Effector CD8-positive, alpha-beta T cell (primary cell): ENCODE measurements around the gene CAMTA1.
"Not testable (repeated sequence)": the region's sequence is repeated elsewhere in the genome, so short reads cannot be mapped to it uniquely, and the experiment has no call there.

ENCODE experiments used
- DNase-seq: peaks from one replicate; lab custom pipeline; 2025; lab: John Stamatoyannopoulos, UW

The CAMTA1 gene

DNA sequence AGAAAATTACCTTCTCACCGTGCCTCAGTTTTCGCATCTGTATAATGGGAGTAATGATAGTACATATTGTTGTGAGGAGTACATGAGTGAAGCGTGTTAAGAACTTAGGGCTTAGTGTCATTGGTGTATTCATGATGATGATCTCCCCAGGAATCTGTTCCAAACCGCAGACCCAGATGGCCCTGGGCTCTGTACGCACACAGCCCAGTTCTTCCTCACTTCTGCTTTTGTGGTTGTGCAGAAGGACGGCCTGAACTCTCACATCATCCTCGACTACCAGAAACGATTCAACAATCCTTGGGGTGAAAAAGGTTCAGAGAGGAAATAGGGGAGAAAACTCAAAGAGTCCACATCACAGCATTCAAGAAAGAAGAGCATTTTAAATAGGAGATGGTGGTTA is 323.0 kb downstream of the CAMTA1 start:
- DNase-seq = no peak

DNA sequence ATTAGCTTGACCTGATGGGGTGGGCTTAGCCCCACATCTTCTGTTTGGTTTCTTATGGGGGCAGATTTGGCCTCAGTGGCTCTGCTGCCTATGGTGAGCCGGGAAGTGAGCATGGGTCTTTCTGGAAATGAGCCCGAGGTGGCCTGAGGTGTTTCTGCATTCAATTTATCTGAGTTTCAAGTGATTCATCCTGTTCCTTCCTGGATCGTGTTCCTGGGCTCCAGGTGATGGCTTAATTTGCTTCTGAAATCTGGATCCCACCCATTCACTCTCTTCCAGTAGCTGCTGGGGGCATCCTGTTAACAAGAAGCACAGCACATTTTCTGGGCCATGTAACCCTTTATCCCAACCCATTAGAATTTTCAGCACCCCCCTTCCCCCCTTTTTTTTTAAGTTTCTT is 324.6 kb downstream of the CAMTA1 start:
- no peak for DNase-seq

DNA sequence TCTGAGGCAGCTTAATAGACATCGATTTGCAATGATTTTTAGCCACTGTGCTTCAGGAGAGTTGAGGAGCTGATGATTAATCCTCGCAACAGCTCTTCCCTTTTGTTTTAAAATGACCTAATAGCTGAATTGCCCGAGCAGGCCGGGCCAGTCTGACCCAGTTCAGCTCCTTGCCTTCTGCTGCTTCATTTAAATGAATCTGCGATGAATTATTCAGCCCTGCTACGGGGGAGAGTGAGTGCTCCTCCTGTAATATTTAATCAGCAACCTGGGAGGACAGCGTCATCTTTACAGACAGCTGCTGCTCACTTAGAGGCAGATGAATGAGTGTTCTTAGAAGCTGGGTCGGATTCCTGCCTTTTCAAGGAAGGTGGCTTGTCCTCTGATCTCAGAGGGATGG is 325.1 kb downstream of the CAMTA1 start:
- DNase-seq = no peak

DNA sequence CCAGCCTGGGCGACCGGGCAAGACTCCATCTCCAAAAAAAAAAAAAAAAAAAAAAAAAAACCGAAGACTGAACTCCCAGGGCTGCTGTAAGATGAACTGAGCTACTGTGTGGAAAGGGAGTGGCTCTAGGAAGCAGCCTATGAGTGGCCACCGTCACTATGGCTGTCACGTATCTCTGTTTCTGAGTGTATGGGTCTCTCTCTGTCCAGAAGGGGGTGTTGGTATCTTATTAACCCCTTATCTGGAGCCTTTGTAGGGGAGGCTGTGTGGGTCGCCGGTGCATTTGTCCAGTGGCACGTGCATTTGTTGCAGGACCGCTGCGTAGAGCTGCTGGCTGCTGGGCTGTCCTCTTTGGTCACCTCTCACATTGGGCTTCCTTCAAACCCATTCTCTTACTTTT is 326.6 kb downstream of the CAMTA1 start:
- no peak for DNase-seq

DNA sequence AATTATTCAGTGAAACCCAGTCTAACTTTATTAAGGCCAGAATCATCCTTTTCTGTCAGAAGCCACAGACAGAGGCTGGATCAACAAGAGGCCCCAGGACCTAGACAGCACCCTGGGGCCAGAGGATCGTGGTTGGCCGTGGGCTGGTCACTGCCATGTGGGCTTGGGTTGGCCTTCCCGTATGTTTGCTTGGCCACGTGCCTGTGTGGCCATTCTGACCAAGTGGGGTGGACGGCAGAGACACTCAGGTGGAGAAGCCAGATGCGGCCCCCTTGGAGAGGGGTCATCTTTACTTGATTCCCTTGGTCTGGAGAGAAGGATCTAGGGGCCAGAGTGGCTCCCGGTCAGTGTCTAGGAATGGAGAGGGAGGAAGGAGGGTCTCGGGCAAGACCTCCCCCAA is 327.9 kb downstream of the CAMTA1 start:
- no peak for DNase-seq

DNA sequence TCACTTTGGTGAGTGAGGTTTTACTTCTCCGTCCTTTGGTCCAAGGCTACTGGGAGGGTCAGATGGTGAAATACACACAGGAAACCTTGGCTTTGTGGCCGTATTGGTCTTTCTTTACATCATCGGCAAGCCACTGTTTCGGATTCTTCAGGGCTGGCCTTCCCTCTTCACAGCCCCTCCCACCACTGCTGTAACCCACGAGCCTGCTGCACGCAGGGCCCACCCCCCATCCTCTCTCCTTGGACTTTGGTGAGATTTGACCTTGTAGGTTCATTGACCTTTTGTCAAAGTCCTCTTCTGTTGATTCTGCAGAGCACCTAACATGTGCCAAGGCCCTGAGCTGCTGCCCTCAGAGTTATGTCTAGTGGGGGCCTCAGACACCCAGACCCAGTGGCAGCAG is 328.6 kb downstream of the CAMTA1 start:
- no peak for DNase-seq

DNA sequence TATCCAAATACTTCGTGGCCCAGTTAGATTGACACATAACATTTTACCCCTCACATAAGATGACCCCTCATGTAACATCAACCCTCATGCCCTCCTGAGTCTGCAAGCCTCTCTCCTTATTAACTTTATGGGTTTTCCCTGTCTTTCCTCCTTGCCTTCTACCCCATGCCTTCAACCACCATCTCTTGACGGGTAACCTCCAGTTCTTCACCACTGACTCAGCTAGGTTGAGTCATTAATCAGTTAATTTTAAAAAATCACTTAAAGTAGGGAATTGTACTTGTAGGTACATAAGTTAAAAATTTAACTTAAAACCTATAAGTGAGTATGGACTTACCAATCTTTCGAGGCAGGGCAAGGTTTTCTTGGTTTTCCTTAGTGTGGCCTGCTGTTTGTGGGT is 330.7 kb downstream of the CAMTA1 start:
- DNase-seq = no peak

DNA sequence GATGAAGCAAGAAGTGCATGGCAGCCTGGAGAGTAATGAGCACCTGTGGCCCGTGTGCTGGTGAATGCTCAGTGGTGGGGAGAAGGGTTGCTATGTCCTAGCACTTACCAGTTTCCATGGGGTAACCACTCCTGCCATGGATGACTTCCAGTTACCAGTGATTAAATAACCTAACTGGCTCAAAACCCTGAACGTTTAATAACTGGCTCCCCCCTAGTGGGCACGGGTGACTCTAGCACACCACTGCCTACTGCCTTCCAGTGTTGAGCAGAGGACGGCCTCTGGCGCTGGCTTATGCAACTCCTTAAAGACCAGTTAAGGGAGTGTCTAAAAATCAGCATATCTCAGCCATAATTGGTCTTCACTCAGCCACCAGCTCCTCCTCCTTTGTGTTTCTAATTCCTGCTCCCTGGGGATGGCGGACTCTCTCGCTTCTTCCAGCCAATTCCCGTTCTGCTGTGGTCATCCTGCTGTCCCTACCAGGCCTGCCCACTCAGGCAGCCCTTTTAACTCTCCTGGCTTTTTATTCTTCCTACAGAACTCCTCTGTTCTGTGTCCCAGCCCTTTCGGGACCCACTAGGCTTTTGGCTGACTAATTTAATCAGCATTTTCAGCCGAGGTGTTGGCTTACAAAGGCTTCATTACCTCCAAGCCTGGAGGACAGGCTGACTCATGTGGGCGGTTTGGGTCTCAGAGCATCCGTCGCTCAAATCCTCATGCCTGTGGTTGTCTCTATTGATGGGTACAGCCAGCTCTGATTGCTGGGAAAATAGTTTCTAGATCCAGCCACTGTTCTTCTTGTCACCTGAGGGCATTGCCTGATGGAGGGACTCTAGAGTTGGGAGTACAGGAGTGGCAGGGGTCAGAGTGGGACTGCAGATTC is 332.4 kb downstream of the CAMTA1 start:
- DNase-seq = no peak

DNA sequence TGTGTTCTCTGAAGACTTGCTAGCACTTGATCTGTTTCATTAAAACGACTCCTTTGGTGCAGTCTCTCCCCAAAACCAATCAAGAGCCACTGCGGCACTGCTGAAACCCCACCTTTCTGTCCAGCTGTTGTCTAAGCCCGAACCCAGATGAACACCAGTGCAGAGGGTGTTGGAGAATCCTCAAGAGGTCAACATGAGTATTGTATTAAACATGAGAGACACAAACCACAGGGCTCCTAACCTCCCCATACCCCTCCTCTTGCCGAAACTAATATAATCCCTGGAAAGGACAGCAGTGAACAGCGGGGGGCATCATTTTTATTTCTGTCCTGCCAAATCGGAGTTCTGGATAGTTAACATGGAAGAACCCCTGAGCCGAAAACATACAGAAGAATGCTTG is 333.9 kb downstream of the CAMTA1 start:
- no peak for DNase-seq

DNA sequence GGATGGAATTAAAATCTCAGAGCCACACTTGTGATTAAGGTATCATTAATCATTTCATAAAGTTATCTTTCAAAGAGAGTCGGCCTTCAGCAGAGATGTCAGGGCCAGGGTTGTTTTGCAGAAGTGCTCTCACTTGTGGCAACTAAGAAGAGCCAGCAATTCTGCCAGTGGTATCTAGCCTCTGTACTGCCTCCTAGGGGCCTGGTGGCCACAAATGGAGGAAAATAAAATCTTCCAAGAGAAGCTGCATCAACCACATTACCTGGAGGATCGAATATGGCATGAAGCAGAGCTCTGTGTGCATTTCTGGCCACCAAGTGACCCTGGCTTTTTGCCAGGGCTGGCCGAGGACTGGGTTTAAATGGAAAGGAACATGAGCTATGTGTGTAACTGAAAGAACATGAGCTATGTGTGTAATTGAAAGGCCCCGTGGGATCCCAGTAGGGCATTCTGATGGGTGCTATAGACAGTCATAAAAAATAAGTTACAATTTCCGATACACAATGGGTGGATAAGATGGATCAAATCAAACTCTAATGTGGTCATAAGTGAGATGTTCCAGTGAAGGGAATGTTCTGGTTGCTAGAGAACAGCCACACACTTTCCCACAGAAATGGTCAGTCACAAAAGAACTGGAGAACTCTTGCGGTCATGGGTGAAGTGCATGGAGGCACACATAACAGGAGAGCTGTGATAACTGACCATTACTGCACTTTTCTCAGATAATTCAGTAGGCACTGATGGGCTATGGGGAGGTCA is 335.8 kb downstream of the CAMTA1 start:
- DNase-seq = no peak

DNA sequence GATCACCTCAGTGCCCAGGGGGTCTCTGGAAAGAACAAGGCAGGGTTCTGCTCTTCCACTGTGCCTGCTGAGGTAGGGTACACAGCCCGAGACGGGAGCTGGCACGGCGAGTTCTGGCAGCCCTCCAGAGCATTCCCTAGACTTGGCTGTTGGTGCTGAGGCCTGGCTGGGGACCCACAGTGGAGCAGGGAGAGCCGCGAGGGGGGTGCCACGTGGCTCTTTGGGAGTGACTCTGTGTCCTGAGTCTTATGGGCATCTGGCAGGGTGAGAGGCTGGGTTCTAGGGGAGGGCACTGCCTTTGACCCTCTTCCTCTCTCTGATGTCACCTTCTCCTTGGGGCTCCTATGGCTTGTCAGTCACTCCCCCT is 336.4 kb downstream of the CAMTA1 start:
- DNase-seq = no peak

DNA sequence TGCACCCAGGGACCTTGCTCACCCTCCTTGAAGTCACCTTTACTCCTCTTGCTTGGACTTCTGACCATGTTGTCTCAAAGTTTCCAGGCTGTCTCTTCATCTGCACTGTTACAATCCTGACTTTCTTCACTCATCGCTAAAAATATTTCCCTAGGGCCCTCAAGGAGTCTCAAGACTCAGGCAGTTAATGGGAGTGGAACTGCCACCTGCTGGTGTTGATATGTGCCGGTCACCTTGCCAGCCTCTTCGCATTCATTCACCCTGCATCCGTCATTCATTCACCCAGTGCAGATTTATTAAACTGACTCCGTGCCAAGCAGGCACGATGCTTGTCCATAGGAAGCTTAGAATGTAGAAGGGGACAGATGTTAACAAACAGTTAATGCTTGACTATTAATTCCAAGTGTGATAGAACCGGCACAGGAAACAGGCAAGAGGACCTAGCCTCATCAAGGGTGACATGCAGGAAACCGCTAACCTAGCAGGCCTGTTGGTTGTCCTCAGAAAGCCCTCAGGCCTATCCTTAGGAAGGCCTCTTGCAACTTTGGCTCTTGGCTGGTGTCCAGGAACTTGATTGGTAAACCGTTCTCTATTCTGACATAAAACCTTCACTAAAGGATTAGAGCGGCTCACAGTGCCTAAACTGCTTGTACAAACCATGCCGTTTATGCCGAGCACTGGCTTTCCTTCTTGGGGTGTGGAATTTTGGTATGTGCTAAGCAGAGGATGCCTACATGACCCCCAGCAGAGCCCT is 342.2 kb downstream of the CAMTA1 start:
- DNase-seq = no peak

DNA sequence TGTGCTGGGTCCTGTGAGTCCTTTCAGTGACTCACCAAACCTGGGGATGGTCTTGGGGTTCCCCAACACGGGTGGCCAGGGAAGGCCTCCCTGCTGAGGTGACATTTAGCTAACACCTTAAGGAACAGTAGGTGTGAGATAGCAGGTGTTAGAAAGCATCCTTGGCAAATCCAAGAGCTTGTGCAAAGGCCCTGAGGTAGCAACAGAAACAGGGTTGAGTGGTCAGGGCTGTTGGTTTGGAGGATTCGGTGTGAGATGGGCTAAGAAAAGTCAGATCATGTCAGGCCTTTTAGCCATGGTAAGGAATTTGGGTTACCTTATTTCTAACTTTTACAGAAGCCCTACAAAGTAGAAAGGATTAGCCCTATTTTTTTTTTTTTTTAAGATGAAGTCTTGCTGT is 343.0 kb downstream of the CAMTA1 start:
- no peak for DNase-seq

DNA sequence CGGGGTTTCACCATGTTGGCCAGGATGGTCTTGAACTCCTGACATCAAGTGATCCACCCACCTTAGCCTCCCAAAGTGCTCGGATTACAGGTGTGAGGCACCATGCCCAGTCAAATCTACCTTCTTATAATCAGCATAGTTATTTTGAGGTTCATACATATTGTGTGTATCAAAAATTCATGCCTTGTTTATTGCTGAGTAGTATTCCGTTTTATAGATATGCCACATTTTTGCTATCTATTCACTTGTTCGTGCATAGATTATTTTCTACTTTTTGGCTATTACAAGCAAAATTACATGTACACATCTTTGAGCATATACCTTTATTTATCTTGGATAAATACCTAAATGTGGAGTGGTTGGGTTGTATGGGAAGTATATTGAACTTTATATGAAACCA is 344.9 kb downstream of the CAMTA1 start:
- DNase-seq = no peak

DNA sequence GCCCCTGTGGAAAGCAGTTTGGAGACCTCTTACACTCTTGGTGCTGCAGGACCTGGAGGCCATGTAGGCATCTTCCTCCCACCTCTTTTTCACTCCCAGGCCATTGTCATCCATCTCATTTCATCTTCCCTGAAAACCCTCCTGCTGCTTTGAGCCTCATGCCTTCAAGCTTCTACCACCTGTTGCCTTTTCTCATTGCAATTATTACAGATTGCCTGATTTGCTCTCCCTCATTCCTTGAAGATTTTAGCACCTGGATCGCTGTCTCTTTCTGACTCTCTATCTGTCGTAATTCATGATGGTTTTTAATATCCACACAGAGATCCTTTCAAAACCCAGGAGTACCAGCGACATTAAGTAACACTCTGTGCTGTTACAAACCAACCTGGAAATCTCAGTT is 350.2 kb downstream of the CAMTA1 start:
- DNase-seq = no peak

DNA sequence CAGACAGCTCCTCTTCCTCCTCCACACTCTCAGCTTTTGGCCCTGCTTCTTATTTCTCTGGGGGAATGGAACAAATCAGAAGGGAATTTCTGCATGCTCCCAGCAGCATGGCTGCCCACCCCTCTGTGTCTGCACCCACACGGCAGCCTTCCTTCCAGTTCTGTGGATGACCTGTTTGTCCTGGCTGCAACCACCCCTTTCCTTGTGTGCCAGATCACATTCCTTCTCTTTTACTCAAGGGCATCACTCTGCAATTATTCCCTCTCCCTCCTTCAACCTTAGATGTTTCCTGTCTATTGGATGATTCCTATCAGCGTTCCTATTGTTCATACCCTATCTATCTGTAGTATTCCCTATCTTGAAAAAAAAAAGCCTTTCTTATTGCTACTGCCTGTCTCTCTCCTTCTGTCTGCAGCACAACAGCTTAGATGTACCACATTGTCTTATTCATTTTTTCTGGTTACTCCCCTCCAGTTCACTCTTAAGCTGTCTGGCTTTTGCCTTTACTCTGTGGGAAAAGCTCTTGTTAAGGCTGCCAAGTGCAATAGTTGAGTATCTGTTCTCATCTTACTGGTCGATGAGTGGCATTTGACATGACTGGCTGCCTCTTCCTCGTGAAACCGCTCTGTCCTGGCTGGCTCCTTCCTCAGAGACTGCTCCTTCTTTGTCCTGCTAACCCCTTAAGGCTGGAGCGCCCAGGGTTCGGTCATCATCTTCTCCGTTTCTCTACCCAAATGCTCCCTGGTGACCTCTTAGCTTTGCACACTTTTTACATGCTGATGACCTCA is 351.1 kb downstream of the CAMTA1 start:
- DNase-seq = no peak

DNA sequence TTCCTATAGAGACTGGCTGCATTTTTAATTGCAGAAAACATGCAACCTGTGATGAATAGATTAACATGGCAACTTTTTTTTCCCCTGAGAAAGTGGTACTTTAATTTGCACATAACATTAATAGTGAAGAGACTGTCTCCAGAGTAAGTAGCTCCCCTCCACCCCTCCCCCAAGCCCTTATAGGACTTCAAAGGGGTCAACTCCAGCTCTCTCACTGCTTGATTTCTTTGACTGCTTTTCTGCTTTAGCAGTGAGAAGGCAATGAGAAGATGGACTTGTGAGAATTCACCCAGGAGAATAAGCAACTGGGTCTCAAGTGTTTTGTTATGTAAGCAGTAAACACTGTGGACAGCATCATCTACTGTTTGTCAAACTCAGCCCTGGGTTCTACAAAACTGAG is 355.0 kb downstream of the CAMTA1 start:
- no peak for DNase-seq

DNA sequence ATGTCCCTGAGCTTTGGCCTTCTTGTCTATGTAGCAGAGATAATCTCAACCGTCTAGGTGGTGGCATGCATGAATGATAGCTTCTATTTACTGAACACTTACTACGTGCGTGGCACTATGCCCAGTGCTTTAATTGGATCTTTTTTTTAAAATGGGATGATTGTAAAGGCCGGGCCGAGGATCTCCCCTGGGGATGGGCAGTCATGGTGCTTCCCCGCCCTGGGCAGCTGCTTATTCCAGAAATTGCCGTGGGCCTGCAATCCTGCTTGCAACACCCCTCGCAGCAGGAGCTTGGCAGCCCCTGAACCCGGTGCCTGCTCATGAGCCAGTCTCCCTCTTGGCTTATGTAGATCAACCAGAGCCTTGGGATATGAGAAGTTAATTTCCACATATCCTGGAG is 360.7 kb downstream of the CAMTA1 start:
- no peak for DNase-seq

DNA sequence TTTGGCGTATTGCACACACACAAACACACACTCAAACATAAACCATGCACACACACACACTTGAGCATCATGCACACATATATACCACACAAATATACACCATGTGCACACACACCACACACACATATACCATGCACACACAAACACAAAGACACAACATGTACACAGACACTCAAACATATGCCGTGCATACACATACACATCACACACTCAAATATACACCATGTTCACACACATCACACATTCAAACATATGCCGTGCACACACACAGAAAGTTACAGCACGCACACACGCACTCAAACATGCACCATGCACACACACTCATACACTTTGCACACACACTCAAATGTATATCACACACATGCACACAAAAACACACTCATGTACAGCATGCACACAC is 361.5 kb downstream of the CAMTA1 start:
- DNase-seq = no peak

DNA sequence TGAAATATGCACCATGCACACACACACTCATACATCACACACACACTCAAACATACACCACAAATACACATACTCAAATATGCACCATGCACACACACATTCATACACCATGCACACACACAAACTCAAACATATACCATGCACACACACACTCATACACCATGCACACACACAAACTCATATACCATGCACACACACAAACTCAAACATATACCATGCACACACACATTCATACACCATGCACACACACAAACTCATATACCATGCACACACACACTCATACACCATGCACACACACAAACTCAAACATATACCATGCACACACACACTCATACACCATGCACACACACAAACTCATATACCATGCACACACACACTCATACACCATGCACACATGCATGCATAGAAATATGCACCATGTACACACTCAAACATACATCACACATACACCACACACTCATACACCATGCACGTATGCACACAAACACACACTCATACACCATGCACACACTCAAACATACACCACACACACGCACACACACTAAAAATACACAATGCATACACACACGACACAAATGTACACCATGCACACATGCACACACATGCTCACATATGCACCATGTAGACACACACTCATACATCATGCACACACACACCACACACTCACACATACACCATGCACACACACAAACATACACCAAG is 362.5 kb downstream of the CAMTA1 start:
- DNase-seq = not testable (repeated sequence)
